ENCODE measurements around the gene TMEM253.

The TMEM253 gene

DNA sequence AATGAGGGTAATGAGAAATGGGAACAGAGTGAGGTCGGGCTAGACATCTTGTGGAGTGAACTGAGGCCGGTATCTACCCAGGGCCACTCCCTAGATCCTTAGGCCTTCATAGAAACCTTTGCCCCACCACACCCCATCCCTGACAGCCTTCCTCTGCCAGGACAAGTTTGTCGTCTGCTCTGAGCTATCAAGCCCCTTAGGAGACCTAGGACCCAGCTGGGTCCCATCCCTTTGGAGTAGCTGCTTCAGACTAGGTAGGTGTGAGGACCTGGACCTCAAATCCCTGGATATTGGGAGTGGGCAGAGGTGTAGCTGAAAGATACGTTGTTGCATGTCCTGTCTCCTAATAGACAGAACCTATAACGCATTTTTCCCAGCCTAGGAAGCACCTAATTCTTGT is at the start of gene TMEM253:
TSS of gene TMEM253 (plus strand) at position 136 of the 400 bp plus-strand sequence. CDS start 278 bp downstream, outside the sequence.
- TF ChIP-seq, protein P1, sequence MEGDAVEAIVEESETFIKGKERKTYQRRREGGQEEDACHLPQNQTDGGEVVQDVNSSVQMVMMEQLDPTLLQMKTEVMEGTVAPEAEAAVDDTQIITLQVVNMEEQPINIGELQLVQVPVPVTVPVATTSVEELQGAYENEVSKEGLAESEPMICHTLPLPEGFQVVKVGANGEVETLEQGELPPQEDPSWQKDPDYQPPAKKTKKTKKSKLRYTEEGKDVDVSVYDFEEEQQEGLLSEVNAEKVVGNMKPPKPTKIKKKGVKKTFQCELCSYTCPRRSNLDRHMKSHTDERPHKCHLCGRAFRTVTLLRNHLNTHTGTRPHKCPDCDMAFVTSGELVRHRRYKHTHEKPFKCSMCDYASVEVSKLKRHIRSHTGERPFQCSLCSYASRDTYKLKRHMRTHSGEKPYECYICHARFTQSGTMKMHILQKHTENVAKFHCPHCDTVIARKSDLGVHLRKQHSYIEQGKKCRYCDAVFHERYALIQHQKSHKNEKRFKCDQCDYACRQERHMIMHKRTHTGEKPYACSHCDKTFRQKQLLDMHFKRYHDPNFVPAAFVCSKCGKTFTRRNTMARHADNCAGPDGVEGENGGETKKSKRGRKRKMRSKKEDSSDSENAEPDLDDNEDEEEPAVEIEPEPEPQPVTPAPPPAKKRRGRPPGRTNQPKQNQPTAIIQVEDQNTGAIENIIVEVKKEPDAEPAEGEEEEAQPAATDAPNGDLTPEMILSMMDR (IDR thresholded peaks at IDR 0.05; ENCODE audit: low read depth, low read length, missing control alignments) = no peak

DNA sequence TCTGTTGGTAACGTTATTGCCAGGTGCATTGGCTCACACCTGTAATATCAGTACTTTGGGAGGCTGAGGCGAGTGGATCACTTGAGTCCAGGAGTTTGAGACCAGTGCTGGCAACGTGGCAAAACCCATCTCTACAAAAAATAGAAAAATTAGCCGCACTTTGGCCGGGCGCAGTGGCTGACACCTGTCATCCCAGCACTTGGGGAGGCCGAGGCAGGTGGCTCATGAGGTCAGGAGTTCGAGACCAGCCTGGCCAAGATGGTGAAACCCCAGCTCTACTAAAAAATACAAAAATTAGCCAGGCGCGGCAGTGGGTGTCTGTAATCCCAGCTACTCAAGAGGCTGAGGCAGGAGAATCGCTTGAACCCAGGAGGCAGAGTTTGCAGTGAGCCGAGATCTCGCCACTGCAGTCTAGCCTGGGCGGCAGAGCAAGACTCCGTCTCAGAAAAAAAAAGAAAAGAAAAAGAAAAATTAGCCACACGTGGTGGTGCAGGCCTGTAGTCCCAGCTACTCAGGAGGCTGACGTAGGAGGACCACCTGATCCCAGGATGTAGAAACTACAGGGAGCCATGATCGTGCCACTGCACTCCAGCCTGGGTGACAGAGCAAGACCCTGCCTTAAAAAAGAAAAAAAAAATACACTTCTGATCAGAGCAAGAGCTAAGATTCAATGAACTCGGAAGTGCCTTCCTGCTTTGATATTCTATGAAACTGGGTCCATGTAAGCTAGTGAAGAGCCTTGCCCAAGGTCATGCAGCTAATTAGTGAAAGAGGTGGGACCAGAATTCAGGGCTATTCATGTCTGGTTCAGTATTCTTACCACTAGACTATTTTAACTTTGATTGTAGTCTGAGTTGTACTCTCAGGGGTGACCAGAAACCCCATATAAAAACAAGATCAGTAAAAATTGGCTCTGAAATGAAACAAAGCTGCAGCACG is 47.4 kb upstream of the TMEM253 start:
- no peak overlapping the region for H3K4me3 ChIP-seq (replicated peaks; ENCODE audit: low read depth, low read length)
- no peak for DNase-seq (ENCODE audit: extremely low read depth, low read depth)
- TF ChIP-seq, protein P1 (IDR thresholded peaks at IDR 0.05; ENCODE audit: low read depth, low read length, missing control alignments) = no peak

More for the DNA sequence above, at the start of gene TMEM253:
- DNase-seq (ENCODE audit: extremely low read depth, low read depth) = no peak
- H3K4me3 ChIP-seq (replicated peaks; ENCODE audit: low read depth, low read length) = no peak within 1 kb of the TSS

DNA sequence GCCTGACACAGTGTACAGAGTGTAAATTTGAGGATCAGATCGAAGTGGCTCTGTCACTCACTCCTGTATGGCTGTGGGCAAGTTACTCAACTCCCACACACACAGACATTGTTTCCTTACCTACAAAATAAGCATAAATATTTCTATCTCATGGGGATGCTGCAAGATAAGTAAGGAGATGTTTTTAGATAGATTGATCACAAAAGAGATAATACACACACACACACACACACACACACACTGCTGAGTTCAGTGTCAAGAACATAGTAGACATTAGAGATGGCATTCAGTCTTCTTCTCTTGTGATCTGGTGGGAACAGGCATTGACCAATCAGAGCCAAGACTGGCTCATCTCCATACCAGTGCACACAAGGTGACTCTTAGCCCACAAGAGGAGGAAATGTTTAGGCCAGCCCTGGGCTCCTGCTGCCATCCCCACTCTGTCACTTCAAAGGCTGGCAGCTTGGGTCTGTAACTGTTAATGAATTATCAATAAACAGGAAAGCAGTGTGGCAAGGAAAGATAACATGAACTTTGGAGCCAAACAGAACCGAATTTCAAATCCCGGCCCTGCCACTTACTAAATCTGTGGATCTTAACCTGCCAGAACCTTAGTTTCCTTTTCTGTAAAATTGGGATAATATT is 46.6 kb upstream of the TMEM253 start:
- no peak overlapping the region for H3K4me3 ChIP-seq (replicated peaks; ENCODE audit: low read depth, low read length)
- DNase-seq (ENCODE audit: extremely low read depth, low read depth) = no peak
- TF ChIP-seq, protein P1 (IDR thresholded peaks at IDR 0.05; ENCODE audit: low read depth, low read length, missing control alignments) = no peak

DNA sequence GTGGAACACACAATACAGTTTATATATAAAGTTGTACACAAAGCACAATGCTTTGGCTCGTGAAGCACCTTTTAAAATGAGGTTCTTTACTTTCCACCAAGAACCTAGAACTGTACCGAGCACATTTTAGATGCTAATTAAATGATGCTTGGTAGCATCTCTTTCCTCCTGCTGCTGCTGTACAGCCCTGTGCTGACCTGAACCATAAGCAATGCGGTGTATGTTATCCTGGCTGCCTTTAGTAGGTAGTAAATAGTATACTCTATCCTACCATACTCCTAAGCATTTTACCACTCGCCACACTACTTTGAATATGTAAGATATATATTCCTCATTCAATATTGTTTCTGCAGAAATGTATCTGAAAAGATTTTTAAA is 46.1 kb upstream of the TMEM253 start:
- no peak overlapping the region for H3K4me3 ChIP-seq (replicated peaks; ENCODE audit: low read depth, low read length)
- DNase-seq (ENCODE audit: extremely low read depth, low read depth) = no peak
- TF ChIP-seq, protein P1 (IDR thresholded peaks at IDR 0.05; ENCODE audit: low read depth, low read length, missing control alignments) = no peak

DNA sequence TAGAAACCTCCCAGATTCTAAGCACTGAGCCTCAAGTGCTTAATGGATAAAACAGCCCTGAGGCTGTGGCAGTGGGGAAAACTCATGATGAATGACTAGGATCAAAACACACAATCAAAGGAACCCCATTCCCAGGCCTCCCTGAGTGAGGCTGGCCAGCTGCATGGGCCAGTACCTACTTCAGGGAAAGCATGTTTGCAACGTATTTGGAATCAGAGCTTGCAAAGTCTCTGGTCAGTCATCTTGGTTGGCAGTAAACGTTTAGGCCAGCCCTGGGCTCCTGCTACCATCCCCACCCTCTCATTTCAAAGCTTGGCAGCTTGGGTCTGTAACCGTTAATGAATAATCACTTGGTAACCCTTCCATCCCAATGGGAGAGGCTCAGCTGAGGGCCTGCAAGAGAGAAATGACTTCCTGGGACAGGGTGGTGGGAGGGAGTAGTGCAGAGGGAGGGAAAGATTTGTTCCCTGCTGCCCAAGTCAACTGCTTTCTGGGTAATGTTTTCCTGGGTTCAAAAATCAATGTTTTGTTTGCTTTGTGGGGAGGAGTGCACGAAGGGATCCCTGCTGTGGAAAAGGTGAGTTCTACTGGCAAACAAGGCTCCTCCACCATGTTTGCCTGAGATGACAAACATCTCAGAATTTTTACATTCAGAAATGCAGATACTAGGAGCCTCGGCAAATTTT is 45.3 kb upstream of the TMEM253 start:
- TF ChIP-seq, protein P1 (IDR thresholded peaks at IDR 0.05; ENCODE audit: low read depth, low read length, missing control alignments) = no peak
- DNase-seq (ENCODE audit: extremely low read depth, low read depth) = no peak
- no peak overlapping the region for H3K4me3 ChIP-seq (replicated peaks; ENCODE audit: low read depth, low read length)

DNA sequence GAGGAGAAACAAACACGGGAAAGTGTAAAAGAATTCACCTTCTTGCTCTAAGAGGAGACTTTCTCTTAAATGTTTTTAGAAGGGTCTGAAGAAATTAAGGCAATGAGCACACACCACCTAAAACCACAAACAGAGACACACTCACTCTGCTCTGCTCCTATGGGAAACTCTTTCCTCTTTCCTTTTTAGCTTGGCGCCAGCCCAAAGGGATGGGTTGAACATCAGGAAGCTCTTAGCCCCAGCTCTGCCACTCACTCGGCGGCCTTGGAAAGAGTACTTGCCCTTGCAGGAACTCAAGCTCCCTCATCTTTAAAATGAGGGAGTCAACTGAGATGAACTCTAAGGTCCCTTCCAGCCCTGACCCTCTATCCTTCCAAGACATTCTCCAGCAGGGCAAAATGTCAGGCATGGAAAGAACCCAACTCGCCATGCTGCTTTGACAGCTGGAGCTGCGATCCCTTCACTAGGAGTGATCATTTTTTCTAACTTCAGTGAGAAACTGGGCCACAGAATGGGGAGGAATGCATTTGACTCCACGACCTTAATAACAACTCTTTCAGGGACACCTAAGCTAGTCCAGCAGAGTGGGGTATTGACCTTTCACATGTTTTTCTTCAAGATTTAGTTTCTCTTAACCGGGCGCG is 44.2 kb upstream of the TMEM253 start:
- no peak overlapping the region for H3K4me3 ChIP-seq (replicated peaks; ENCODE audit: low read depth, low read length)
- DNase-seq (ENCODE audit: extremely low read depth, low read depth) = no peak
- TF ChIP-seq, protein P1 (IDR thresholded peaks at IDR 0.05; ENCODE audit: low read depth, low read length, missing control alignments) = no peak

All from HFF-Myc (cell line).